HG02938 (cell line): ENCODE results near the gene SERPINB8.

Source experiments
- ATAC-seq: cut with Tn5 transposase; IDR thresholded peaks from one replicate; pipeline ENCODE4 v1.9.1; 2021; ENCODE audit warnings: mild to moderate bottlenecking, moderate library complexity; ENCODE audit not compliant: unreplicated experiment

Gene SERPINB8

GRCh38 chr18:63963615-63964256 lies 6.1 kb upstream of the SERPINB8 start:
- peak; percentile 89 for ATAC-seq

GRCh38 chr18:63964908-63965307 lies 5.0 kb upstream of the SERPINB8 start:
- ATAC-seq = no peak

- no peak for ATAC-seq
These were observed 4.1 kb upstream of the SERPINB8 start for GRCh38 chr18:63965716-63966330.

GRCh38 chr18:63970809-63971205 lies 926 bp downstream of the SERPINB8 start:
- no peak for ATAC-seq

GRCh38 chr18:63971320-63972001 lies 1.6 kb downstream of the SERPINB8 start:
- ATAC-seq = no peak

GRCh38 chr18:63972002-63972376 lies 2.1 kb downstream of the SERPINB8 start:
- ATAC-seq = no peak

GRCh38 chr18:63974991-63975390 lies 5.1 kb downstream of the SERPINB8 start:
- no peak for ATAC-seq

- no peak for ATAC-seq
These were observed 5.7 kb downstream of the SERPINB8 start for GRCh38 chr18:63975628-63976027.

GRCh38 chr18:63977040-63977439 lies 7.2 kb downstream of the SERPINB8 start:
- ATAC-seq = no peak

GRCh38 chr18:63979409-63979920 lies 9.6 kb downstream of the SERPINB8 start:
- ATAC-seq = peak; percentile 70

- no peak for ATAC-seq
These were observed 10.1 kb downstream of the SERPINB8 start for GRCh38 chr18:63980027-63980426.

- no peak for ATAC-seq
These were observed 11.1 kb downstream of the SERPINB8 start for GRCh38 chr18:63980896-63981460.

- no peak for ATAC-seq
These were observed 11.8 kb downstream of the SERPINB8 start for GRCh38 chr18:63981719-63982118.

GRCh38 chr18:63982361-63982760 lies 12.5 kb downstream of the SERPINB8 start:
- ATAC-seq = no peak

- no peak for ATAC-seq
These were observed 17.0 kb downstream of the SERPINB8 start for GRCh38 chr18:63986885-63987284.

GRCh38 chr18:63987743-63988142 lies 17.9 kb downstream of the SERPINB8 start:
- ATAC-seq = no peak

- ATAC-seq = no peak
These were observed 22.9 kb downstream of the SERPINB8 start for GRCh38 chr18:63992751-63993150.

GRCh38 chr18:63994783-63995399 lies 25.0 kb downstream of the SERPINB8 start:
- ATAC-seq = peak; percentile 62

- no peak for ATAC-seq
These were observed 27.2 kb downstream of the SERPINB8 start for GRCh38 chr18:63997041-63997440.

- ATAC-seq = no peak
These were observed 27.7 kb downstream of the SERPINB8 start for GRCh38 chr18:63997606-63998005.

GRCh38 chr18:63999871-64000270 lies 30.0 kb downstream of the SERPINB8 start:
- ATAC-seq = no peak
